Eye (tissue), 1 donor: Measurements from ENCODE around the gene MDFIC.
"Not testable (repeated sequence)": the region's sequence is repeated elsewhere in the genome, so short reads cannot be mapped to it uniquely, and the experiment has no call there.

ENCODE experiments used
- DNase-seq: peaks from one replicate; pipeline ENCODE4 v3.0.0-alpha.2; 2015

Gene MDFIC, protein sequence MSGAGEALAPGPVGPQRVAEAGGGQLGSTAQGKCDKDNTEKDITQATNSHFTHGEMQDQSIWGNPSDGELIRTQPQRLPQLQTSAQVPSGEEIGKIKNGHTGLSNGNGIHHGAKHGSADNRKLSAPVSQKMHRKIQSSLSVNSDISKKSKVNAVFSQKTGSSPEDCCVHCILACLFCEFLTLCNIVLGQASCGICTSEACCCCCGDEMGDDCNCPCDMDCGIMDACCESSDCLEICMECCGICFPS

DNA sequence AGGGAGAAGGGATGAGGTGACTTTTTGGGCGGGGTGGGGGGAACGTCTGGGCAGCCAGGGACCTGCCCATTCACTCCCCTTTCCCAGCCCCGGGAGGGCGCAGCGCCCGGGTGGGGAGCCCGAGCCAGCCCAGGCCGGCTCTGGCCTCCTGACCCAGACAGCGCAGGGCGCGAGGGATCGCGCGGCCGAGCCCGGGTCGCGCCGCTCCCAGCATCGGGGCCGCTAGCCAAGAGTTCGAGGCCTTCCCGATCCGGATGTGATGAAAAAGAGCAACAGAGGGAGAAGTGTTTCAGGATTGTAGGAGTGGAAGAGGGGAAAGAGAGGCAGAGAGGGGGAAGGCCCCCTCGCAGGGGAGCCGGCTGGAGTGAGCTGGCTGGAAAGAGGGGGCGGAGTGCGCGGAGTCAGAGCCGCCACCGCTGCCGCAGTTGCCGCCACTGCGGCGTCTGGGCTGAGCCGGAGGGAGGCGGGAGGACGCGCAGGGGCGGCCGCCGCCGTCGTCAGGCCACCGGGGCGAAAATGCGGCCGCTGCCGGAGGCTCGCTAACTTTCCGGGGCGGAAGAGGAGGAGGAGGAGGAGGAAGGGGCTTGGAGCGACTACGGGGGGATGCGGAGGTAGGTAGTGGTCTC is at the start of gene MDFIC:
MDFIC (plus strand) TSS at position 69 of the 626 bp plus-strand sequence. CDS start 940 bp downstream, outside the sequence.
- DNase-seq: peak; percentile 84

DNA sequence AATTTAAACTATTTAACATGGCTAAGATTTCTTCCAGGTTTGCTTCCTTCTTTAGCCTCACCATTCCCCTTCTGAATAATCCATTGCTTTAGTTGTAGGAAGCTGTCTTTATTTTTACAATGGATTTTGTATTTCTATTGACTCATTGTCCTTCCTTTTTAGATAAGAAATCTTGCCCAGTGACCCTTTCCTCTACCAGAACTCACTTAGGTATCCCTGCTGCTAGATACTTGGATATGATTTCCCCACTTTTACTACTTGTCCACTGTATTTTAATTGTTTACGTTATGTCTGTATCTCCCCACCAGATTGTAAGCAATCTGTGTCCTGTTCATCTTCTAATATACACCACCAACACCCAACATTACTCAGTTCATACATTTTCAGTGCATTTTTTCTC is 47.7 kb upstream of the MDFIC start:
- no peak for DNase-seq

GRCh38 chr7:114875186-114875585 is 46.7 kb upstream of the MDFIC start:
- no peak for DNase-seq

DNA sequence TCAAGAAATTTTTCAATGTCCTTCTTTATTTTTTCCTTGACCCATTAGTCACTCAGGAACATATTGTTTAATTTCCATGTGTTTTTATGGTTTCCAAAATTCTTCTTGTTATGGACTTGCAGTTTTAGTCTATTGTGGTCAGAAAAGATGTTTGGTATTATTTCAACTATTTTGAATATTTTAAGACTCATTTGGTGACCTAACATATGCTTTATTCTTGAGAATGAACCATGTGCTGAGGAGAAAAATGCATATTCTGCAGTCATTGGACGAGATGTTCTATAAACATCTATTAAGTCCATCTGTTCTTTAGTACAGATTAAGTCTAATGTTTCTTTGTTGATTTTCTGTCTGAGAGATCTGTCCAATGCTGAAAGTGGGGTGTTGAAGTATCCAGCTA is 42.3 kb upstream of the MDFIC start:
- no peak for DNase-seq

GRCh38 chr7:114885836-114886235 is 36.1 kb upstream of the MDFIC start:
- DNase-seq: no peak

GRCh38 chr7:114886241-114886640 is 35.7 kb upstream of the MDFIC start:
- no peak for DNase-seq

DNA sequence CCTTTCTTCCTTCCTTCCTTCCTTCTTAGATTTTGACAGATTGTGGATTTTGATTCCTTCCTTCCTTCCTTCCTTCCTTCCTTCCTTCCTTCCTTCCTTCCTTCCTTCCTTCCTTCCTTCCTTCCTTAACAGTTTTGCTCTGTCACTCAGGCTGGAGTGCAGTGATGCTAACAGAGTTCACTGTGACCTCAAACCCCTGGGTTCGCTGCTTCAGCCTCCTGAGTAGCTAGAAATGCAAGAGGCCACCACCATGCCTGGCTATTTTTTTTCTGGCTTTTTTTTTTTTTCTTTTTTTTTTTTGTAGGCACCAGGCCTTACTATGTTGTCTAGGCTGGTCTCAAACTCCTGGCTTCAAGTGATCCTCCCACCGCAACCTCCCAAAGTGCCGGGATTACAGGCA is 32.8 kb upstream of the MDFIC start:
- DNase-seq: not testable (repeated sequence)

DNA sequence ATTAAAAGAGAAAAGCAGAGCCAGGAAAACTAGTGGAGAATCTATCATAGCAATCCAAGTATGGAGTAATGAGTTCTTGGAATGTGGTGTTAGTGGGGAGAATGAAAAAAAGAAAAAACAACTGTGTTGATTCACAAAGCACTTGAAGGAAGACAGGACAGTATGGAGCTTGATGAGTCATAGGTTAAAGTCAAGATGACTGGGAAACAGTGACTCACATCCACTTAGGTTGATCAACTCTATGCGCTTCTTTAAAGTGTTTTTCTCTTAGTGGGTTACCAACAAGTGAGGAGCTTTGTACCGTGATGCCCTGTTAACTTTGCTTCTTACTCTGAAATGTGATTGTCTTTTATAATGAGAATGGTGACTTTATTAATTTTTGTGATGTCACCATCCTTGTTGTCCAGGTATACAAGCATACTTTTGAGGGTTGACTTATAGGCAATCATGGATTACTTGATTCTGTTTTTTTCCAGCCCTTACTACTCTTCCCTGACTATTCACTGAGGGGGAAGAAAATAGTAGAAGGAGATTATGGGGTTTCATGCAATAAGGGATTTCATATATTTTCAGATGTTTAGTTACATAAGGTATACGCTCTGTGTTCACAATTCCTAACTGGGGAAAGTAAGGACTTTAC is 32.1 kb upstream of the MDFIC start:
- DNase-seq: no peak

GRCh38 chr7:114890561-114890960 is 31.3 kb upstream of the MDFIC start:
- no peak for DNase-seq

- no peak for DNase-seq
Measured at GRCh38 chr7:114900127-114900526, 21.8 kb upstream of the MDFIC start.

DNA sequence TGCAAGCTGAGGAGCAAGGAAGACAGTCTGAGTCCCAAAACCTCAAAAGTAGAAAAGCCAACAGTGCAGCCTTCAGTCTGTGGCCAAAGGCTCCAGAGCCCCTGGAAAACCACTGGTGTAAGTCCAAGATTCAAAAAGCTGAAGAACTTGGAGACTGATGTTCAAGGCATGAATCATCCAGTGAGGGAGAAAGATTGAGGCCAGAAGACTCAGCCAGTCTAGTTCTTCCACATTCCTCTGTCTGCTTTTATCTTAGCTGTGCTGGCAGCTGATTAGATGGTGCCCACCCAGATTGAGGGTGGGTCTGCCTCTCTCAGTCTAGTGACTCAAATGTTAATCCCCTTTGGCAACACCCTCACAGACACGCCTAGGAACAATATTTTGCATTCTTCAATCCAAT is 20.1 kb upstream of the MDFIC start:
- DNase-seq: no peak

DNA sequence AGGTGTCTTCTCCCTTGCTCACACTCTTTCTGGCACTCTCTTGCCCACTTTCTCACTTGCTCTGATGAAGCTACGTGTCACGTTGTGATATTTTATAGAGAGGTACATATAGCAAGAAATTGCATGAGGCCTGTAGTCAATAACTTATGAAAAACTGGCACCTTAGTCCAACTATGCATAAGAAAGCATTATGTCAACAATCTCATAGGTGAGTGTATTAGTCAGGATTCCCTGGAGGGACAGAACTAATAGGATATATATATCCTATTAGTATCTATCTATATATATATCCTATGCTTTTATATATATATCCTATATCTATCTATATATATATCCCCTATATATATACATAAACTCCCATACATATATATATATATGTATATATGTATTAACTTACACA is 18.8 kb upstream of the MDFIC start:
- DNase-seq: no peak

GRCh38 chr7:114910787-114911186 is 11.1 kb upstream of the MDFIC start:
- peak; percentile 51 for DNase-seq

- DNase-seq: no peak
Measured at GRCh38 chr7:114911411-114911810, 10.5 kb upstream of the MDFIC start.

GRCh38 chr7:114916261-114916892 is 5.5 kb upstream of the MDFIC start:
- DNase-seq: no peak

DNA sequence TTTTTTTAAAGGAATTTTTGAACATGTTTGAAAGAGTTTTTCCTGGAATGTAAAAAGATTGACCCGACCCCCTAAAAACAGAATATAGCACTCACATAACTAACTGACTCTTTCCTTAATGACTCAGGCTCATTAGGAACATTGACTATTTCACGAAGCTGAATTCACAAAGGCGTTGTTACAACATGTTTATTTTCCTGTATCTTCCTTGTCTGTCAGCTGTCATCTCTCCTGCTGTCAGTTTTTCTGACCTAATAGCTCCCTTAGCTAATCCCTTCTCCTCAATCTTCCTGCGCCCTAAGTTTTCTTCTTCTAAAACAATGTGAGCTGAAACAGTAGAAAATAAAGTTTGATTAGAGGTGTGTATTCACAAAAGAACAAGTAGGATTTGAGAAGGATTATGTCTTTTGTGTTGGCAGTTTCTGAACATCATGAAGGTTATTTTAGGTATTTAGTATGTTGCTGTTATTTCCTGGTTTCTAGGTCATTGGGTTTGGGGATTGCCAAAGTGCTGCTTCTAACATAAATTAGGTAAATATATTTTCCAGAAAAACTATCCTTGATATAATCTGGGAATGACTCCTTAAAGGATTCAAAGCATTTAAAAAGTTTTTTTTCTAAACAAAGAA is 4.6 kb upstream of the MDFIC start:
- no peak for DNase-seq

DNA sequence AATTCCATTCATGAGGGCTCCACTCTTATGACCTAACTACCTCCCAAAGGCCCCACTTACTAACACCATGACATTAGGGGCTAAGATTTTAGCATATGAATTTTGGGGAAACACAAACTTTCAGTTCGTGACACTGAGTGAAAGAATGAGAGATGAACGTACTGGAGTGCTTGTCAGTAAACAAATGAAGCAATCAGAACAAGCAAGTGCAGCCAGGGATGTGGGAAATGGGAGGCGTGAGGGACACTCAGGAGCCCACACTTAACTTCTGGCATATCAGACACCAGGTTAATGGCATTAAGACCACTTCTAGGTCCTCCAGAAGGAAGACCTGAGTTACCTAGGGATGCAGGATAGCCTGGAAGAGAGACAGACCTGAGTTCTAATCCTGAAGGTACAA is 2.3 kb upstream of the MDFIC start:
- DNase-seq: no peak

DNA sequence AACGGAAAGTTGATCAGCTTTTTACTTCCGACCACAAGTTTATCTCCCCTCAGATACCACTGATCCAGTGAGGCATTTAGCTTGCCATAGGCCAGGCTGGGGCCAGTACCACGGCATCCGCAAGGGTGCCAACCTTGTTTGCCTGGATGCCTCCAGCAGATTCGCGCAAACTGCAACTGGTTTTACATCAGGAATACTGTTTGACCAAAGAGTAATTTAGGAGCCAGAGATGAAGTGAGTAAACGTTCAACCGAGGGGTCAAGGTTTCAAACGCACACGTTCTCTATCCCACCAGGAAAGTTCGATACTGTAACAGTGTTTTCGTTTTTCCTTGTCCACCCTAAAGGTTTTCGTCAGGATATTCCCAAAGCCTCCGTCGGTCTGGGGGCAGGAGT is 266 bp upstream of the MDFIC start:
- no peak for DNase-seq

- peak; percentile 87 for DNase-seq
Measured at GRCh38 chr7:114922652-114923402, 933 bp downstream of the MDFIC start.

GRCh38 chr7:114923403-114923713 is 1.5 kb downstream of the MDFIC start:
- DNase-seq: no peak

- peak; percentile 38 for DNase-seq
Measured at GRCh38 chr7:114924038-114924712, 2.3 kb downstream of the MDFIC start.

GRCh38 chr7:114925434-114925833 is 3.5 kb downstream of the MDFIC start:
- DNase-seq: no peak
